C4-2B (cell line): ENCODE results near the gene EEF2K.

Experiments used
- ZFX ChIP-seq: fragments of 450-650 bp; IDR thresholded peaks from 2 replicates; pipeline ENCODE4 v1.6.1; 2017
- TF ChIP-seq, protein P1 (sequence below): fragments of 450-650 bp; conservative IDR thresholded peaks from 2 replicates; pipeline ENCODE4 v1.5.1; 2017; ENCODE audit warnings: mild to moderate bottlenecking

DNA sequence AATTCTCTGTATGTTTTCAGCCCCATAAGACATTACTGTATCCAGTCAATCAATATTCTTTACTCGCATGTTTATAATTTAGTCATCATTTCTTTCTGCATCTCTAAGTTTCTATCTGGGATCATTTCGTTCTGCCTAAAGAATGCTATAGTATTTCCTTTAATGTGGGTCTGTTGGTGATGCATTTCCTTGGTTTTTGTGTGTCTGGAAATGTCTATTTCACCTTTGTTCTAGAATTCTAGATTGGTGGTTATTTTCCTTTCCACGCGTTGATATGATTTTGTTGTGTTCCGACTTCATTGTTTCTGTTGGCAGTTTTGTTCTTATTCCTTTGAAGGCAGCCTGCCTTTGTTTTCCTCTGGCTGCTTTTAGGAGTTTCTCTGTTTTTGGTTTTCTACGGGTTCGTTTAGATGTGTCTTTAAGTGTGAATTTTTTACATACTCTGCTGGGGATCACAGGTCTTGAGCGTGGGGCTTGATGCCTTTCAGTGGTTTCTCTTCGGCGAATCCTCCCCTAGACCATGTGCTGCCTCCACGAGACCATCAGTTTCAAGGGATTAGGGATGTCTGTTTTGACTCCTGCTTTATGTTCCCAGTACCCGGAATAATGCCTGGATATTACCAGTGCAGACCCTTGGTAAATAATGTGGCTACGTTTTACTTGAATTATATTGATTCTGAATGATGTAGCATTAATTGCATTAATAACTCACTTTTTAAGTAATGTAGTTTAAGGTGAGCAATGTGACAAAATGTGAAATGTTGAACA, 114.7 kb downstream of the EEF2K start:
- TF ChIP-seq, protein P1, sequence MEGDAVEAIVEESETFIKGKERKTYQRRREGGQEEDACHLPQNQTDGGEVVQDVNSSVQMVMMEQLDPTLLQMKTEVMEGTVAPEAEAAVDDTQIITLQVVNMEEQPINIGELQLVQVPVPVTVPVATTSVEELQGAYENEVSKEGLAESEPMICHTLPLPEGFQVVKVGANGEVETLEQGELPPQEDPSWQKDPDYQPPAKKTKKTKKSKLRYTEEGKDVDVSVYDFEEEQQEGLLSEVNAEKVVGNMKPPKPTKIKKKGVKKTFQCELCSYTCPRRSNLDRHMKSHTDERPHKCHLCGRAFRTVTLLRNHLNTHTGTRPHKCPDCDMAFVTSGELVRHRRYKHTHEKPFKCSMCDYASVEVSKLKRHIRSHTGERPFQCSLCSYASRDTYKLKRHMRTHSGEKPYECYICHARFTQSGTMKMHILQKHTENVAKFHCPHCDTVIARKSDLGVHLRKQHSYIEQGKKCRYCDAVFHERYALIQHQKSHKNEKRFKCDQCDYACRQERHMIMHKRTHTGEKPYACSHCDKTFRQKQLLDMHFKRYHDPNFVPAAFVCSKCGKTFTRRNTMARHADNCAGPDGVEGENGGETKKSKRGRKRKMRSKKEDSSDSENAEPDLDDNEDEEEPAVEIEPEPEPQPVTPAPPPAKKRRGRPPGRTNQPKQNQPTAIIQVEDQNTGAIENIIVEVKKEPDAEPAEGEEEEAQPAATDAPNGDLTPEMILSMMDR, result no peak
- no peak for TF ChIP-seq ZFX
